C4-2B (cell line): Measurements from ENCODE around the gene ZBTB16.

ENCODE experiments used
- ZFX ChIP-seq: fragments of 450-650 bp; IDR thresholded peaks from 2 replicates; pipeline ENCODE4 v1.6.1; 2017
- TF ChIP-seq, protein P1 (sequence below): fragments of 450-650 bp; conservative IDR thresholded peaks from 2 replicates; pipeline ENCODE4 v1.5.1; 2017; ENCODE audit warnings: mild to moderate bottlenecking

DNA sequence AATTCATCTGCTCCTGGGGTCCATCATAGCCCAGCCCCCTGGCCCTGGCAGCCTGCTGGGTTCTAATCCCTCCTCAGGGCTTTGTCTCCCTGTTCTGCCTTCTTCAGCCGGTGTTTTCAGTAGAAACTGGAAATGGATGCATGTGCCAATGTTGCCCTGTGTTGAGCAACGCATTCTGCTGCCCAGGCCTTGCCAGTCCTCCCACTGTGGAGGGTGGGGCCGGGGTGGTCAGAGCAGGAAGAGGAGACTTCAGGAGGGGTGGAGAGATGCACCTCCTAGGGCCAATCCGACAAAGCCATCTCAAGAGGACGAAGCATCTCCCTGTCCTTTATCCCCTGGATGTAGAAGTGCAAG, 27.6 kb upstream of the ZBTB16 start:
- TF ChIP-seq, protein P1, sequence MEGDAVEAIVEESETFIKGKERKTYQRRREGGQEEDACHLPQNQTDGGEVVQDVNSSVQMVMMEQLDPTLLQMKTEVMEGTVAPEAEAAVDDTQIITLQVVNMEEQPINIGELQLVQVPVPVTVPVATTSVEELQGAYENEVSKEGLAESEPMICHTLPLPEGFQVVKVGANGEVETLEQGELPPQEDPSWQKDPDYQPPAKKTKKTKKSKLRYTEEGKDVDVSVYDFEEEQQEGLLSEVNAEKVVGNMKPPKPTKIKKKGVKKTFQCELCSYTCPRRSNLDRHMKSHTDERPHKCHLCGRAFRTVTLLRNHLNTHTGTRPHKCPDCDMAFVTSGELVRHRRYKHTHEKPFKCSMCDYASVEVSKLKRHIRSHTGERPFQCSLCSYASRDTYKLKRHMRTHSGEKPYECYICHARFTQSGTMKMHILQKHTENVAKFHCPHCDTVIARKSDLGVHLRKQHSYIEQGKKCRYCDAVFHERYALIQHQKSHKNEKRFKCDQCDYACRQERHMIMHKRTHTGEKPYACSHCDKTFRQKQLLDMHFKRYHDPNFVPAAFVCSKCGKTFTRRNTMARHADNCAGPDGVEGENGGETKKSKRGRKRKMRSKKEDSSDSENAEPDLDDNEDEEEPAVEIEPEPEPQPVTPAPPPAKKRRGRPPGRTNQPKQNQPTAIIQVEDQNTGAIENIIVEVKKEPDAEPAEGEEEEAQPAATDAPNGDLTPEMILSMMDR: no peak
- TF ChIP-seq ZFX: no peak
